HepG2 (cell line): ENCODE measurements around the gene PSMB2. TPM values are rescaled to one million over a fixed set of nuclear protein-coding genes. Genes with fewer than 3 reads are reported as not detected.

Experiments
- FOSL1 ChIP-seq: sonication (generic); formaldehyde crosslinking; IDR thresholded peaks from 2 replicates; pipeline ENCODE4 v1.9.0; 2021; ENCODE audit warnings: missing genetic modification reagents, borderline replicate concordance
- GABPB1 ChIP-seq: IDR thresholded peaks from 2 replicates; pipeline ENCODE4 v1.6.1; 2016; ENCODE audit warnings: mild to moderate bottlenecking, missing genetic modification reagents, moderate library complexity, missing compliant biosample characterization
- HMGA1 ChIP-seq: sonication (generic); formaldehyde crosslinking; conservative IDR thresholded peaks from 2 replicates; pipeline ENCODE4 v1.4.0; 2020; ENCODE audit warnings: missing genetic modification reagents
- JUND ChIP-seq: sonication (generic); formaldehyde crosslinking; IDR thresholded peaks from 2 replicates; pipeline ENCODE4 v1.8.0; 2022; ENCODE audit warnings: mild to moderate bottlenecking, missing genetic modification reagents
- MNT ChIP-seq: fragments of 450-650 bp; IDR thresholded peaks from 2 replicates; pipeline ENCODE4 v1.6.1; 2016
- NBN ChIP-seq: fragments of 450-650 bp; conservative IDR thresholded peaks from 2 replicates; pipeline ENCODE4 v1.6.1; 2017
- NFKBIZ ChIP-seq: IDR thresholded peaks from 2 replicates; pipeline ENCODE4 v1.6.1; 2018; ENCODE audit warnings: missing genetic modification reagents, missing compliant biosample characterization
- NFYC ChIP-seq: IDR thresholded peaks from 2 replicates; pipeline ENCODE4 v1.6.1; 2016; ENCODE audit warnings: missing genetic modification reagents, missing compliant biosample characterization
- NRL ChIP-seq: sonication (generic); formaldehyde crosslinking; IDR thresholded peaks from 2 replicates; pipeline ENCODE4 v1.5.0; 2020; ENCODE audit warnings: missing genetic modification reagents, mild to moderate bottlenecking, moderate library complexity, borderline replicate concordance
- RCOR2 ChIP-seq: IDR thresholded peaks from 2 replicates; pipeline ENCODE4 v1.6.1; 2016; ENCODE audit warnings: missing biosample characterization, missing genetic modification reagents
- REPIN1 ChIP-seq: sonication (generic); formaldehyde crosslinking; IDR thresholded peaks from 2 replicates; pipeline ENCODE4 v1.8.0; 2022; ENCODE audit warnings: missing genetic modification reagents, low read depth, mild to moderate bottlenecking, borderline replicate concordance
- RERE ChIP-seq: IDR thresholded peaks from 2 replicates; pipeline ENCODE4 v1.6.1; 2016; ENCODE audit warnings: low read depth, missing genetic modification reagents, missing compliant biosample characterization
- RFXAP ChIP-seq: sonication (generic); formaldehyde crosslinking; IDR thresholded peaks from 2 replicates; pipeline ENCODE4 v1.4.0; 2020; ENCODE audit warnings: missing genetic modification reagents, borderline replicate concordance
- SMAD9 ChIP-seq: sonication (generic); formaldehyde crosslinking; IDR thresholded peaks from 2 replicates; pipeline ENCODE4 v1.5.1; 2020; ENCODE audit warnings: mild to moderate bottlenecking, missing genetic modification reagents
- SPEN ChIP-seq: sonication (generic); formaldehyde crosslinking; IDR thresholded peaks from 2 replicates; pipeline ENCODE4 v1.5.1; 2020; ENCODE audit warnings: low read depth, mild to moderate bottlenecking, missing genetic modification reagents
- TBP ChIP-seq: sonication (generic); formaldehyde crosslinking; IDR thresholded peaks from 2 replicates; pipeline ENCODE4 v1.5.0; 2020; ENCODE audit warnings: missing genetic modification reagents
- TOPORS ChIP-seq: sonication (generic); formaldehyde crosslinking; IDR thresholded peaks from 2 replicates; pipeline ENCODE4 v1.8.0; 2023; ENCODE audit warnings: mild to moderate bottlenecking, missing genetic modification reagents
- TP53 ChIP-seq: sonication (generic); formaldehyde crosslinking; conservative IDR thresholded peaks from 2 replicates; pipeline ENCODE4 v1.4.0; 2020; ENCODE audit warnings: missing genetic modification reagents
- ZNF292 ChIP-seq: sonication (generic); formaldehyde crosslinking; IDR thresholded peaks from 2 replicates; pipeline ENCODE4 v1.8.1; 2022; ENCODE audit warnings: mild to moderate bottlenecking, low read depth, missing genetic modification reagents, borderline replicate concordance
- ZNF446 ChIP-seq: sonication (generic); formaldehyde crosslinking; IDR thresholded peaks from 2 replicates; pipeline ENCODE4 v1.5.0; 2020; ENCODE audit warnings: mild to moderate bottlenecking, missing genetic modification reagents
- ZNF530 ChIP-seq: sonication (generic); formaldehyde crosslinking; IDR thresholded peaks from 2 replicates; pipeline ENCODE4 v1.5.0; 2020; ENCODE audit warnings: low read depth, mild to moderate bottlenecking, missing genetic modification reagents
- polyA plus RNA-seq, 8 experiments: library from polyadenylated mRNA; depleted of rRNA in 3 of 8; stranded (reverse) in 7 of 8; unstranded in 1 of 8; fragments of >200 nt; fragmentation: Illumina TruSeq in 4 of 8; extraction: Trizol in 4 of 8; gene quantifications; 2 replicates each; pipeline versions ENCODE4 v1.2.1 to v1.2.3, GENCODE V29; 2011 to 2016; ENCODE audit warnings: low read depth in 4 of 8, missing spikeins in 1 of 8, mixed read lengths in 1 of 8; ENCODE audit not compliant: insufficient read depth in 1 of 8
- total RNA-seq, 5 experiments: library from RNA; depleted of rRNA; stranded (reverse); fragments of >200 nt; fragmentation: Illumina TruSeq; extraction: Trizol; gene quantifications; 2 replicates each; pipeline ENCODE4 v1.2.3, GENCODE V29; 2016; ENCODE audit warnings: low read depth in 1 of 5
- TF ChIP-seq, protein P1 (sequence below): sonication (generic); formaldehyde crosslinking; conservative IDR thresholded peaks from 2 replicates; pipeline ENCODE4 v1.8.1; 2023; ENCODE audit warnings: missing genetic modification reagents

PSMB2 gene
- total and polyA plus RNA-seq, 2 of the 13 experiments (the other 11 are each of a cell fraction or from before 2014, with no cell fraction given) = 60.6 to 62.2 TPM

- TF ChIP-seq RERE (CRISPR knock-in tag) (no peak), NFKBIZ (CRISPR knock-in tag) (0 out of 2 replicates have a peak, but pooled peaks have one; percentile 12), ZNF530 (CRISPR knock-in tag) (no peak), HMGA1 (CRISPR knock-in tag) (no peak), JUND (CRISPR knock-in tag) (no peak), RCOR2 (CRISPR knock-in tag) (no peak), ZNF446 (CRISPR knock-in tag) (no peak), GABPB1 (CRISPR knock-in tag) (peak; percentile 94), SMAD9 (CRISPR knock-in tag) (no peak), NRL (CRISPR knock-in tag) (no peak; the same call in 1 of the 2 replicates), FOSL1 (CRISPR knock-in tag) (no peak), NBN (no peak), TOPORS (no peak), TP53 (CRISPR knock-in tag) (peak; percentile 50; the same call in 1 of the 2 replicates), NFYC (CRISPR knock-in tag) (peak; percentile 100), REPIN1 (peak; percentile 54; the same call in 1 of the 2 replicates), MNT (0 out of 2 replicates have a peak, but pooled peaks have one; percentile 15), RFXAP (CRISPR knock-in tag) (no peak), ZNF292 (CRISPR knock-in tag) (peak; percentile 47; the same call in 1 of the 2 replicates), TBP (CRISPR knock-in tag) (no peak), SPEN (CRISPR knock-in tag) (peak; percentile 92; the same call in 1 of the 2 replicates)
- TF ChIP-seq, protein P1, sequence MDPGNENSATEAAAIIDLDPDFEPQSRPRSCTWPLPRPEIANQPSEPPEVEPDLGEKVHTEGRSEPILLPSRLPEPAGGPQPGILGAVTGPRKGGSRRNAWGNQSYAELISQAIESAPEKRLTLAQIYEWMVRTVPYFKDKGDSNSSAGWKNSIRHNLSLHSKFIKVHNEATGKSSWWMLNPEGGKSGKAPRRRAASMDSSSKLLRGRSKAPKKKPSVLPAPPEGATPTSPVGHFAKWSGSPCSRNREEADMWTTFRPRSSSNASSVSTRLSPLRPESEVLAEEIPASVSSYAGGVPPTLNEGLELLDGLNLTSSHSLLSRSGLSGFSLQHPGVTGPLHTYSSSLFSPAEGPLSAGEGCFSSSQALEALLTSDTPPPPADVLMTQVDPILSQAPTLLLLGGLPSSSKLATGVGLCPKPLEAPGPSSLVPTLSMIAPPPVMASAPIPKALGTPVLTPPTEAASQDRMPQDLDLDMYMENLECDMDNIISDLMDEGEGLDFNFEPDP (CRISPR knock-in tag) = no peak
These were observed 83.5 kb downstream of the PSMB2 start, which contains the start of gene NCDN (continued) for GRCh38 chr1:35557611-35558373.
